AG04449 (cell line): ENCODE measurements around the gene RIOX2.

Experiments
- CTCF ChIA-PET: fragments of 350-600 bp; formaldehyde crosslinking; extraction: SDS; loops from one replicate; lab custom pipeline; 2021; ENCODE audit warnings: antibody characterized with exemption; lab: Yijun Ruan, JAX
- POLR2A ChIA-PET: fragments of 400-600, 350-600 bp; formaldehyde crosslinking; extraction: SDS; loops from one replicate; lab custom pipeline; 2020; ENCODE audit warnings: antibody characterized with exemption, inconsistent platforms; lab: Yijun Ruan, JAX
- DNase-seq: peaks from one replicate; pipeline ENCODE4 v3.0.0-alpha.2; 2010; ENCODE audit warnings: low read depth, low spot score
- H3K4me3 ChIP-seq: 2 replicates; pipeline ENCODE4 v1.5.1; 2011; ENCODE audit warnings: low read depth, mild to moderate bottlenecking, control low read depth, low read length
- TF ChIP-seq, protein P1 (sequence below): IDR thresholded peaks from one replicate; pipeline ENCODE4 v1.5.1; 2011; ENCODE audit warnings: mild to moderate bottlenecking, moderate library complexity, low read length, control low read depth, inconsistent platforms; ENCODE audit not compliant: insufficient read depth; ENCODE audit errors: missing control alignments

The RIOX2 gene

DNA sequence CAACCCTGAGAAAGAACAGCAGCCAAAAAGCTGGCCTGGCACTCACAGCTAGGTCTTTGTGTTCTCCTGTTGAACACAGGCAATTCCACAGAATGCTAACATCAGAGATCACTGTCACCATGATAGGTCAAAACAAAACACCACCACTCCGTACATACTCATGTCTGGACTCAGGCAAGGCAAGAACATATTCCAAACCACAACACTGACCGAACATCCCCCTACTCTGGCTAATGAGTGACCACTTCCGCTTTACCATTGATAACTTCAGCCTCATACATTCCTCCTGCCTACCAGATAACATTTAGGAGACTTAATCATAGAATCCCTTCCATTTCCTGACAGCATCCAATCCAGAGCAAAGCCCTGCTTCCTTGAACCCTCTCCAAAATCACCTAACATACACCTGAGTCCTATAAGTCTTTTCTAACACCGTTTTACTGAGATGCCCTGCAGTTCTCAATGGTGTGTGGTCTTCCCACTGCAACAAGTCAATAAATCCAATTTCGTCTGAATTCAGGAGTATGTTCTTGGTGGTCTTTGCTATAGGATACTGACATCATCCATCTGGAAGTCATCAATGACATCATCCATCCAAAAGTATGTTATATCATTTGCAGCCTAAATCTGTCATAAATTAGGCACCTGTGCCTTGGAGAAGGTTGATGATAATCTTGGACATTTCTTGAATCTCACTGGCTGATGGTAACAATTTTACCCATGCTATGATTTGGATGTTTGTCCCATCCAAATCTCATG lies 23.7 kb downstream of the RIOX2 start:
- ChIA-PET POLR2A (no interaction called here), CTCF (no interaction called here)
- H3K4me3 ChIP-seq: no peak overlapping the region
- DNase-seq: no peak
- TF ChIP-seq, protein P1, sequence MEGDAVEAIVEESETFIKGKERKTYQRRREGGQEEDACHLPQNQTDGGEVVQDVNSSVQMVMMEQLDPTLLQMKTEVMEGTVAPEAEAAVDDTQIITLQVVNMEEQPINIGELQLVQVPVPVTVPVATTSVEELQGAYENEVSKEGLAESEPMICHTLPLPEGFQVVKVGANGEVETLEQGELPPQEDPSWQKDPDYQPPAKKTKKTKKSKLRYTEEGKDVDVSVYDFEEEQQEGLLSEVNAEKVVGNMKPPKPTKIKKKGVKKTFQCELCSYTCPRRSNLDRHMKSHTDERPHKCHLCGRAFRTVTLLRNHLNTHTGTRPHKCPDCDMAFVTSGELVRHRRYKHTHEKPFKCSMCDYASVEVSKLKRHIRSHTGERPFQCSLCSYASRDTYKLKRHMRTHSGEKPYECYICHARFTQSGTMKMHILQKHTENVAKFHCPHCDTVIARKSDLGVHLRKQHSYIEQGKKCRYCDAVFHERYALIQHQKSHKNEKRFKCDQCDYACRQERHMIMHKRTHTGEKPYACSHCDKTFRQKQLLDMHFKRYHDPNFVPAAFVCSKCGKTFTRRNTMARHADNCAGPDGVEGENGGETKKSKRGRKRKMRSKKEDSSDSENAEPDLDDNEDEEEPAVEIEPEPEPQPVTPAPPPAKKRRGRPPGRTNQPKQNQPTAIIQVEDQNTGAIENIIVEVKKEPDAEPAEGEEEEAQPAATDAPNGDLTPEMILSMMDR: no peak

DNA sequence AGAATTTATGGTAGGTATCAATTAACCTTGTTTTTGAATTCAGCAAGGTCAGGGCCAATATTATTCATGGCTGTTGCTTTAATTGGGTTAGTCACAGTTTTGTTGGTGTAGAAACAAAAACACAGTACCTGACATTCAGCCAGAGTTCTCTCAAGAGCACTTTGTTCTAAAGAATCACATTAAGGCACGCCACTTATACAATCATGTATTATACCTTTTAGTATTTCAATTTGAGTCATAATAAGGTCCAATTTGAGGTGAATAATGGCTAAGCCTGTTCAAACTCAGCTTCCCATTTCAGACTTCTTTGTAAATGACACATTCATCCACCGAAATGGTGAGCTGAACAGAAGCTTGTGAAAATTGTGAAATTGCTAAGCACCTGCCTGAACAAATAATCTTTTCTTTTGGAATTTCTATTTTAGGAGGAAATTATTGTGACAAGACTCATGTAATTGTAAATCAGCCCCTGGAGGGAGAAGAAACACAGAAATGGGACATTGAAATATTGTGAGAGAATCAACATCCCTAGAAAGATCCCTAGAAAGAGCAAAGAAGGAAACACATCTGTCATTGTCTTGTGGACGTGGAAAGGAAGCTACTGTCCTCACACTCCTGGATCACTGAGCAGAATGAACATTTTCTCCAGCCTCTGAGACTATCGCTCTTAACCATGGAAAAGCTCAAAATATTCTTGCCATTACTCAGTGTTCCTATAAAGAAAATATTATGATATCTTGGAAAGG lies 29.3 kb downstream of the RIOX2 start:
- DNase-seq: no peak
- TF ChIP-seq, protein P1: no peak
- ChIA-PET POLR2A (no interaction called here), CTCF (interaction anchor here (1.2 to 1.9 kb wide), 3 partner anchors 8 to 149 kb away, joined by 3 to 5 read pairs (median 4); no protein-coding TSS in a partner anchor)
- H3K4me3 ChIP-seq: no peak overlapping the region

DNA sequence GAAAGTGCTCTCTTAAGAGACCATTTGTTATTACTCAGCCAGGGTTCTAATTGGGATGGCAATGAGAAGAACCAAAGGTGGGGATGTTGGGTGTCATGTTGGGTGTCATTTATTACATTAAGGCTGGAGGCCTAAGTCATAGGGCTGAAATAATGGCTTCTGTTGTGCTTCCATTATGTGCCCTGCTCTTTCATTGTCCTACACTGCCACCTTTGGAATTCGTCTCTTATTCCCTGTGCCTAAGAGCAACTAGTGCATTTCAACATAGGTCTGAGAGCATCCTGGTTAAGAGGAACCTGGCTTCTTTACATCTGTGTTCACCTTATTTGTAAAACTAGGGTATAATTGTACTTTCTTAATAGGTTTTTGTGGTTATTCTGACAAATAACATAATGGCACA lies 32.2 kb downstream of the RIOX2 start:
- H3K4me3 ChIP-seq: no peak overlapping the region
- TF ChIP-seq, protein P1: no peak
- POLR2A ChIA-PET: no interaction called here
- DNase-seq: no peak
- CTCF ChIA-PET: interaction anchor here (0.5 to 1.4 kb wide), 2 partner anchors 15 to 137 kb away, joined by 3 read pairs; no protein-coding TSS in a partner anchor

DNA sequence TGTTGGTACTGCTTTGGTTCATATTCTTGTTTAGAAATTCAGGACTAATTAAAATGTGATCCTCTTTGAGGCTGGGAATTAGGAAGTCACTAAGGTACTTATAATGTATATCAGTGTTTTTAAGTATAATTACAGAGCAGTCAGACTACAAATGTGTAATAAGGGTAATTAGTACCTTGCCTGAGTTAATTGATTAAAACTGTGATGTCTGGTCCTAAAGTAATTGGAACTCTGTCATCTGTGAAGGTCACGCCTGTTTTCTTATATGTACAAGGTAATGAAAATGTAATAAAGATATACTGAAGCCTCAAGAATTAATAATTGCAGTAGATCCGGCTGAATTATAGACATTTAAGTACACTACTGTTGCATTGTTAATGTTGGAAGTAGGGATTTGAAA lies 32.8 kb downstream of the RIOX2 start:
- POLR2A ChIA-PET: no interaction called here
- no peak for DNase-seq
- CTCF ChIA-PET: interaction anchor here (0.5 to 1.4 kb wide), 2 partner anchors 14 to 136 kb away, joined by 3 read pairs; no protein-coding TSS in a partner anchor
- TF ChIP-seq, protein P1: no peak
- no peak overlapping the region for H3K4me3 ChIP-seq

DNA sequence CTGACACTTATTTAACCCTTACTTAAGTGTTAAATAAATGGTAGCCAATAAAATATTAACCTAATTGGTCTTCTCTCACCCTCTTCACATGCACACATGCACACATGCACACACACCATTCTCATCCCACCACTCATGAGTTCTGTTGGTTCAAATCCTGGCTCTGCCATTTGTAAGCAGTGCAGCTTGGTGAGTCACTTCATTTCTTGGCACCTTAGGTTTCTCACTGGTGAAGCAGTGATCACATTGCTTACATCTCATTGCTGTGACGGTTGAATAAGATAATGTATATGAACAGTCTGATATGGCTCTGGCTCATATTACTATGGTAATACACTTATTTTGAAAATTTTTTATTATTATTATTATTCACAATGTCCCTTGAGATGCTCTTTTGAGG lies 33.8 kb downstream of the RIOX2 start:
- POLR2A ChIA-PET: no interaction called here
- TF ChIP-seq, protein P1: no peak
- DNase-seq: no peak
- no peak overlapping the region for H3K4me3 ChIP-seq
- CTCF ChIA-PET: interaction anchor here (0.6 kb wide), 1 partner anchor 106 kb away, joined by 3 read pairs; no protein-coding TSS in a partner anchor

DNA sequence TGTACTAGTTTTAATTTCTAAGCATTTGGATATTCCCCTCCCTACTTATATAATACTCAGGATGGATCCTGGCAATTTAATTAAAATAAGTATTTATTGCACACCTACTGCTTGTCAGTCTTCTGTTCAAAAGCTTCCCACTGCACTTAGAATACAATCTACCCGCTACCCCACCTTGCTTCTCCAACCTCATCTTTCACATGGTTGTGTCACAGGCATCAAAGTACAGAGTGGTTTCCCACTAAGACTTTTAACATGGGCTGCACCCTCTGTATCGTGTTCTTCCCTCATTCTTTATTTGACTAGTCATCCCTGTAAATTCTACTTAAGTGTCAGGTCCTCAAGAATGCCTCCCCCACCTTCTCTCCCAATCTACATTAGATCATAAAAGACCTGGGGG lies 35.0 kb downstream of the RIOX2 start:
- TF ChIP-seq, protein P1: no peak
- ChIA-PET CTCF (no interaction called here), POLR2A (no interaction called here)
- no peak for DNase-seq
- H3K4me3 ChIP-seq: no peak overlapping the region
